GM18868 (cell line): Measurements from ENCODE around the gene FCN3.

Experiments used
- ATAC-seq: cut with Tn5 transposase; IDR thresholded peaks from one replicate; pipeline ENCODE4 v1.9.1; 2021; ENCODE audit warnings: mild to moderate bottlenecking, moderate library complexity; ENCODE audit not compliant: unreplicated experiment

The FCN3 gene

GRCh38 chr1:27343639-27344025, 31.0 kb downstream of the FCN3 start:
- no peak for ATAC-seq

GRCh38 chr1:27342778-27343638, 31.6 kb downstream of the FCN3 start:
- ATAC-seq = no peak

- ATAC-seq = no peak
Observed at GRCh38 chr1:27342391-27342777, 32.2 kb downstream of the FCN3 start.

- peak; percentile 46 for ATAC-seq
Observed at GRCh38 chr1:27341525-27342252, 32.9 kb downstream of the FCN3 start, which contains the start of gene SYTL1. Gene SYTL1, plus strand, starts transcription at chr1:27342022. Its CDS starts 3,313 bp downstream, at chr1:27345335.

GRCh38 chr1:27339213-27339612, 35.4 kb downstream of the FCN3 start:
- no peak for ATAC-seq

- ATAC-seq = no peak
Observed at GRCh38 chr1:27338751-27339150, 35.9 kb downstream of the FCN3 start.

GRCh38 chr1:27336756-27337155, 37.9 kb downstream of the FCN3 start:
- ATAC-seq = no peak

- no peak for ATAC-seq
Observed at GRCh38 chr1:27335506-27336422, 38.9 kb downstream of the FCN3 start.

- ATAC-seq = no peak
Observed at GRCh38 chr1:27333717-27334279, 40.8 kb downstream of the FCN3 start.

- no peak for ATAC-seq
Observed at GRCh38 chr1:27332536-27333281, 41.9 kb downstream of the FCN3 start.

DNA sequence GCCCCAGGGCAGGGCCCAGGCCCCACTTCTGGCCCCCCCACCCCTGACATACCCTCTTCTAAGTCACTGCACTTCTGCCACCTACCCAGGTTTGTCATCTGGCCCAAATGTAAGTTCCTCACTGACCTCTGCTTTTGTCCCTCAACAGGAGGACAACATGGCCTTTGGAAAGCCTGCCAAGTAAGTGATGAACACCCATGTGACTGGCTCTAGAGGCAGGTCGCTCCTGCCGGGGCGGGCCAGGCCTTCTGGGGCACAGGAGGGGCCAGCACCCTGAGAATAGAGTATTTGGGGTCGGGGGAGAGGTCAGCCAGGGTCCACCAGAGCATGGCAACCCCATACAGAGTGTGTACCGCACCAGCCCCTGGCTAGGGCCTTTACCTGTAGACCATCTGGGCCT, 42.7 kb downstream of the FCN3 start:
- ATAC-seq = no peak

DNA sequence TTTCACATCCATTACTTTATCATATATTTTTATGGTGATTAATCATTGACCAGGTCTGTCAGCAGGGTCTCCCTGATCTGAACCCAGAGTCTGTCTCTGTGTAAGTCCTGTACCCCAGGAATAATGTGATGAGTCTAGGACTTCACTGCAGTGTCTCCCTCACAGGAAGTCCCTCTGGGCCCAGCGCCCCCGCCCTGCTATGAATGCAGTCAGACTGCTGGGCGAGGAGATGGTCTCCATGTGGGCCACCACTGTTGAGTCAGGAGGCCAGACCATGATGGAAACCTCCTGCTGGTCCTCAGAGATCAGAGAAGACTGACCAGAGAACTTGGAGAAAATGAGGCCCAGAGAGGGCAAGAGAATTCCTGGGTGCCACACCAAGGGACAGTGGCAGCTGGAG, 43.2 kb downstream of the FCN3 start:
- ATAC-seq = no peak

- no peak for ATAC-seq
Observed at GRCh38 chr1:27330786-27331185, 43.8 kb downstream of the FCN3 start.

GRCh38 chr1:27327964-27328363, 46.7 kb downstream of the FCN3 start:
- ATAC-seq = no peak

DNA sequence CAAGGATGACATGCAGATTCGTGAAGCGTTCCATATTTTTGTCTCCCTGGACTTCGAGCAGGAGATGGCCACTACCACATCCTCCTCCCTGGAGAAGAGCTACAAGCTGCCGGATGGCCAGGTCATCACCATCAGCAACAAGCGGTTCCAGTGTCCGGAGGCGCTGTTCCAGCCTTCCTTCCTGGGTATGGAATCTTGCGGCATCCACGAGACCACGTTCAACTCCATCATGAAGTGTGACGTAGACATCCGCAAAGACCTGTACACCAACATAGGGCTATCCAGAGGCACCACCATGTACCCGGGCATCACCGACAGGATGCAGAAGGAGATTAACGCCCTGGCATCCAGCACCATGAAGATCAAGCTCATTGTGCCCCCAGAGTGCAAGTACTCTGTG, 49.3 kb downstream of the FCN3 start:
- ATAC-seq = no peak

GRCh38 chr1:27322569-27323240, 51.9 kb downstream of the FCN3 start:
- no peak for ATAC-seq

DNA sequence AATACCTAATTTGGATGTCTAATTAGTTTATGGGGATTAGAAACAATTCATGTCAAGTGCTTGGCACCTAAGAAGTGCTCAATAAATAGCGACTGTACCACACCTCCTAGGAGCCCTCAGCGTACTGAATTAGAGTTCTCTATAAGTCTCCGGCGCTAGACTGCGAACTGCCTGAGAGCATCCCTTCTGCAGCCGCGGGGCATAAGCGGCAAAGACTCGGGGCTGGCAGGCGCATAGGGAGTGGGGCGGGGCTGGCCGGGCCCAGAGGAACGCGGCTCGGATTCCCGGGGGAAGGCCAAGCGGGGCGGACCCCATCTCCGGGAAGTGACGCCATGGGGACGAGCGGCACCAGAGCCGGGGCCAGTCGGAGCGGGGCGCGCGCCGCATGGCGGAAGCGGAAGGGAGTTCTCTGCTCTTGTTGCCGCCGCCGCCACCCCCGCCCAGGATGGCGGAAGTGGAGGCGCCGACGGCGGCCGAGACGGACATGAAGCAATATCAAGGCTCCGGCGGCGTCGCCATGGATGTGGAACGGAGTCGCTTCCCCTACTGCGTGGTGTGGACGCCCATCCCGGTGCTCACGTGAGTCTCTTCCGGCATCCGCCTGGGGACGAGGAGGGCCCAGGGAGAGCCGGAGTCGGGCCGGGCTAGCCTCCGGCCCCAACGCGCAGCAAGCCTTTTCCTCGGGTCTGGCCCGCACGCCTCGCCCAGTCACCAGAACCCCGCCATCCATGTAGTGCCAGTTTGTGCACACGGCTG, 52.6 kb downstream of the FCN3 start, which contains the start of gene TMEM222:
TMEM222 (plus strand) TSS at position 351 of the 756 bp plus-strand sequence; CDS start at position 386, 35 bp downstream.
- ATAC-seq = peak; percentile 89
